Measurements from ENCODE around the gene INSC. TPM values are rescaled to one million over a fixed set of nuclear protein-coding genes. Genes with fewer than 3 reads are reported as not detected.

INSC gene
- total and polyA plus RNA-seq, 2 of the 4 experiments (the other 2 are of a cell fraction): 0.53 to 1.4 TPM

GRCh38 chr11:15189189-15189588 lies 74.5 kb downstream of the INSC start:
- Histone ChIP-seq H2AK5ac (ENCODE audit: low read depth, low read length) (no peak overlapping the region), H3K27me3 (ENCODE audit: control insufficient read depth, insufficient read depth, low read length) (no peaks in the 10 kb centered on the region), H3K23ac (ENCODE audit: low read depth, low read length) (no peak overlapping the region), H2AFZ (replicated peaks; ENCODE audit: low read length, poor library complexity) (no peak overlapping the region), H2BK15ac (ENCODE audit: low read depth, low read length) (no peak overlapping the region), H4K5ac (ENCODE audit: low read depth, low read length) (no peak overlapping the region), H3K4me3 (ENCODE audit: insufficient read depth, low read depth, low read length) (no peak overlapping the region), H3K14ac (replicated peaks; ENCODE audit: low read depth, low read length) (no peak overlapping the region), H3K9me1 (ENCODE audit: insufficient read depth, low read length) (0 out of 2 replicates have a peak, but pooled peaks cover 5% of the 10 kb centered on the region), H4K91ac (ENCODE audit: insufficient read depth, low read depth, low read length) (no peak overlapping the region), H2BK5ac (ENCODE audit: low read depth, low read length, poor library complexity, severe bottlenecking) (no peak overlapping the region), H3K36me3 (ENCODE audit: control insufficient read depth, insufficient read depth, low read length) (no peaks in the 10 kb centered on the region; the same call in 1 of the 2 replicates), H3K27ac (ENCODE audit: insufficient read depth, low read length) (no peak overlapping the region), H3K4me2 (ENCODE audit: low read depth, low read length) (no peak overlapping the region), H2AK9ac (replicated peaks; ENCODE audit: low read depth, low read length, poor library complexity) (no peak overlapping the region), H3K4ac (ENCODE audit: low read depth, low read length) (no peak overlapping the region), H3K18ac (ENCODE audit: low read depth, low read length) (peak overlapping the region; percentile 75; the same call in 1 of the 2 replicates), H3K79me1 (ENCODE audit: low read depth in 1 of 2, low read length in 2 of 2) (no peaks in the 10 kb centered on the region), H4K8ac (ENCODE audit: low read depth in 2 of 2, low read length in 2 of 2) (no peak overlapping the region), H2BK120ac (ENCODE audit: low read depth, low read length) (no peak overlapping the region), H4K20me1 (ENCODE audit: insufficient read depth, low read length) (no peaks in the 10 kb centered on the region), H2BK20ac (ENCODE audit: low read depth, low read length) (no peak overlapping the region), H3K4me1 (ENCODE audit: control insufficient read depth, insufficient read depth, low read length) (peaks cover 6% of the 10 kb centered on the region), H3K9ac (ENCODE audit: low read depth, low read length) (no peak overlapping the region), H3K9me3 (ENCODE audit: control insufficient read depth, insufficient read depth, low read length) (no peaks in the 10 kb centered on the region), H3K56ac (ENCODE audit: extremely low read depth, insufficient read depth, low read length) (no peak overlapping the region)
- intact Hi-C loops (cut with micrococcal nuclease) (no loop called here), dilution Hi-C loops (cut with HindIII; ENCODE audit: low sequenced_read_pairs, unreplicated experiment) (no loop called here), in situ Hi-C loops (cut with MboI; ENCODE audit: low sequenced_read_pairs) (no loop called here)
- DNase-seq (no peak), ATAC-seq (ENCODE audit: low read depth) (no peak)
- BruUV-seq (replicated peaks): no TSS peak
- ChIA-PET CTCF (interaction anchor here (0.7 kb wide), 2 partner anchors 12 to 47 kb away, joined by 3 read pairs; no protein-coding TSS in a partner anchor), POLR2A (ENCODE audit: unreplicated experiment) (interaction anchor here (0.6 kb wide), 1 partner anchor 81 kb away, joined by 3 read pairs; no protein-coding TSS in a partner anchor)
- WGBS, 2 experiments (ENCODE audit: extremely low coverage in 2 of 2, insufficient read length in 1 of 2): no CpG with 5 or more reads among the region's 1 CpG
- TF ChIP-seq CHD1 (IDR thresholded peaks at IDR 0.05; ENCODE audit: low read depth, low read length): no peak
- TF ChIP-seq, protein P1, sequence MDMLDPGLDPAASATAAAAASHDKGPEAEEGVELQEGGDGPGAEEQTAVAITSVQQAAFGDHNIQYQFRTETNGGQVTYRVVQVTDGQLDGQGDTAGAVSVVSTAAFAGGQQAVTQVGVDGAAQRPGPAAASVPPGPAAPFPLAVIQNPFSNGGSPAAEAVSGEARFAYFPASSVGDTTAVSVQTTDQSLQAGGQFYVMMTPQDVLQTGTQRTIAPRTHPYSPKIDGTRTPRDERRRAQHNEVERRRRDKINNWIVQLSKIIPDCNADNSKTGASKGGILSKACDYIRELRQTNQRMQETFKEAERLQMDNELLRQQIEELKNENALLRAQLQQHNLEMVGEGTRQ (IDR thresholded peaks at IDR 0.05; ENCODE audit: low read depth, low read length): no peak
